HG03558 (cell line): Measurements from ENCODE around the gene STK10.

Experiments
- ATAC-seq: cut with Tn5 transposase; IDR thresholded peaks from one replicate; pipeline ENCODE4 v1.9.1; 2021; ENCODE audit warnings: moderate number of reproducible peaks; ENCODE audit not compliant: unreplicated experiment; ENCODE audit errors: extremely low read depth

STK10 gene

GRCh38 chr5:172145870-172146747, 41.9 kb downstream of the STK10 start:
- ATAC-seq, result no peak

- no peak for ATAC-seq
These were observed 42.8 kb downstream of the STK10 start for GRCh38 chr5:172144931-172145869.

- ATAC-seq, result no peak
These were observed 43.7 kb downstream of the STK10 start for GRCh38 chr5:172144291-172144815.

GRCh38 chr5:172143875-172144274, 44.1 kb downstream of the STK10 start:
- no peak for ATAC-seq

- ATAC-seq, result no peak
These were observed 45.3 kb downstream of the STK10 start for GRCh38 chr5:172142709-172143215.

GRCh38 chr5:172141949-172142319, 46.1 kb downstream of the STK10 start:
- no peak for ATAC-seq

DNA sequence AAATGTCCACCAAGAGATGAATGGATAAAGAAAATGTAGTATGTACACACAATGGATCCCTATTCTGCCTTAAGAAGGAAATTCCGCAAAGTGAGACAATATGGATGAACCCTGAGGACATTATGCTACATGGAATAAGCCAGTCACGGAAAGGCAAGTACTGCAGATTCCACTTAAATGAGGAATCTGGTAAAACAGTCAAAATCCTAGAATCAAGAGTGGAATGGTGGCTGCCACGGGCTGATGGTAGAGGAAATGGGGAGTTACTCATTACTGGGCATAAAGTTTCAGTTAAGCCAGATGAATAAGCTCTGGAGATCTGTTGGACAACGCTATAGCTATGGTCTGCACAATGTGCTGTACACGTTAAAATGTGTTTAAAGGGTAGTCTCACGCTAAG, 47.2 kb downstream of the STK10 start:
- ATAC-seq, result no peak

- no peak for ATAC-seq
These were observed 47.9 kb downstream of the STK10 start for GRCh38 chr5:172140120-172140519.

DNA sequence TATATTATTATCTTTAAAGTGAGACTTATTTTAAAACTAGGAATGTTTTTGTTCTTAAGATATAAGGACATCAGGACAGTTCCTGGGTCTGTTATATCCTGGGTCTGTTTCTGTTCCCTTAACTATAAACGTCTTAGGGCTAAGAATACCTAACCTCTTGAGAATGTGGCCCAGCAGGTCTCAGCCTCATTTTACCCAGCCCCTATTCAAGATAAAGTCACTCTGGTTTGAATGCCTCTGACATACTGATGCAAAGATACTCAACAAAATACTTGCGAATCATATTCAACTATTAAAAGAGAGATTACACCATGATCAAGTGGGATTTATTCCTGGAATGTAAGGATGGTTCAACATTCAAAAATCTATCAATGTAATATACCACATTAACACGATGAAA, 51.0 kb downstream of the STK10 start:
- ATAC-seq, result no peak

DNA sequence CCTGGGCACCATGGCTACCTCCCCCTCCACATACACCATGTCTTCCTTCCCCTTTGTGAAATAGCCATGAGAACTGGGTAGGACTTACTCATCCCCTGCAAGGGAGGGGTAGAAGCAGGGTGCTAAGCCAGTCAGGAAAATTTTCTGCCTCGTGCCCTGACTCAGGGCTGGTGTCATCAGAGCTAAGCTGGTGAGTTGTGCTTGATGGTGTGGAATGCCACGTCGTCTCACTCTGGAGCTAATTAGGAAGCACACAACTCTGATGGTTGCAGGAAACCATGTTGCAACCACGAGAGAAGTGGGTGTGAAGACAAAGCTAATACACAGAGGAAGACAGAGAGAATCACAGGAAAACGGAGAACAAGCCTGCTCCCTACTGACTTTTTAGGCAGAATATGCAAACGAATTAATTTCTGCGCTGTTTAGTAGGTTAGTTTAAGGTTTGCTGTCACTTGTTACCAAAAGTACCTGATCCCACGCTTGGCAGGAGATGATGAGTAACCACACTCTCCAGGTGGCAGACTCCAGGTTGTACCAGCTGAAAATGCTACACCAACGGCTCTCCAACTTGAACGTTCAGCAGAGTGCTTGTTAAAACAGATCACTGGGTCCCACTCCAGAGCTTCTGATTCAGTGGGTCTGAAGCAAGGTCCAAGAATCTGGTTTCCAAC, 54.5 kb downstream of the STK10 start:
- ATAC-seq, result no peak

DNA sequence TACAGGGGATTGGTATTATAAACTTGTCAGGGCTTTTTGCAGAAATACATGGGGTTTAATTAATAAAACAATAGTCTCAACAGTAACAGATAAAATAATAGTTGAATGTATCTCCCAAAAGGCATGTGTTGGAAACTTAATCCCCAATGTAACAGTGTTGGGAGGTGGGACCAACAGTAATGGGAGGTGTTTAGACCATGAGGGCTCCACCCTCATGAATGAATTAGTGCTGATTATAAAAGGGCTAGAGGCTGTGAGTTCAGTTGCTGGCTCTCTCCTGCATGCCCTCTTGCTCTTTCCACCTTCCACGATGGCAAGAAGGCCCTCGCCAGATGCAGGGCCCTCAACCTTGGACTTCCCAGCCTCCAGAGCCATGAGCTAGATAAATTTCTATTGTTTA, 56.3 kb downstream of the STK10 start:
- ATAC-seq, result no peak

DNA sequence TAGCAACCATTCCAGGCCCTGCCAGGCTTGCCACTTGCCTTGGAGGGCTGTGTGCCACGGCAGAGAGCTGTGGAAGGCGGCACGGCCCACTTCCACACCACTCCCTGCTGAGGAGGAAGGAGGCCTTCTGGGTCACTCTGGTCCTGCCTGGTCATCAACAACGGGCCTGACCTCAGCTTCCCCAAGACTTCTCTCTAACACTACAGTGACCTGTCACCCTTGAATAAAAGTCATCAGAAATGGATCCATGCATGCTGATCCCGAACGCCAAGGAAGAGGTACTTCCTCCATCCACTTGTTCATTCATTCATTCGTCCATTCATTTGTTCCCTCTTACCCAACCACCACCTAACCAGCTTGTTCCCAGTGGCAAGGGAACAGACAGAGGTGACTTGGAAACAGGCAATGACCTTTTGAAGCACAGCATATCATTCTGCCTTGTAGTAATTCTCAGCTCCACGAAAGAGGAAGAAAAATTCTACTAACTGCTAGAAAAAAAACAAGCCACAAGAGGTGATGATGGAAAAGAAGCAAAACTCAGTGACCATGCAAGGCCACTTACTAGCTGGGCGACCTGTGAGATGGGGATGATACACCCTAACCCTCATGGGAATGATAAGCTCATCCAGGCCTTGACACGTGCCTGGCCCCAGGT, 58.6 kb downstream of the STK10 start:
- no peak for ATAC-seq

DNA sequence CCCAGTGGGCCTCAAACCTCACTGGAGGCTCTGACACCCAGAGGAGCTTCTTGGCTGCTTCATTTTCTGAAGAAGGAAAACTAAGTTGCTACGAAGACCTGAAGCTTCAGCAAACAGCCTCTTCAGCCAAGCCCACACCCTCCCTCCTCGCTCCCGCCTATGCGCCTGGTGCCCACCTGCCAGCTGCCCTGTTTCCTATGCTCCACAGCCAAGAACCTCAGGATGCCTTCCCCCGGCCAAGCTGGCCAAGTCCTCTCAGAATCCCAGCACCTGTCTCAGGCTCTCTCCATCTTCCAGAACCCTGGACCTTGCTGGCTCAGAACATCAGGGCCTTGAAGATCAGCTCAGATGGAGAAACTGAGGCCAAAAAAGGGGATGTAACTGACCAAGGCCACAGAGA, 60.4 kb downstream of the STK10 start:
- ATAC-seq, result no peak

DNA sequence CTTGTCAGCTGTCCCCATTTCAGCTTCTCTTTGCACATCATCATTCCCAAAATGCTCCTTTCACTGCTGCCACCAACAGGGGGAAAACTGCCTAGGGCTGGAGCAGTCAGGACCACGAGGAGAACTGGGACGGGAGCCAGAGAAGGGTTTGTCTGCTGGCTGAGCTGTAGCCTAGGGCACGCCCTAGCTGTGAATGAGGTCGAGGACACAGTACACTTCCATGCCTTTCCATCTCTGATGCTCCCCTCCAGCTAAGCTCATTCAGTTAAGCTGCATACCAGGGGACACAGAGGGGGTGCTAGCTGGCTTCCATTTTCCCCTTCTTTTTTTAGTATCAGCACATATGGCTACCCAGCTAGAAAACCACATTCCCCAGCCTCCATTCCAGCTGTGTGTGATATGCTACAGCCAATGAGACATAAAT, 64.7 kb downstream of the STK10 start:
- ATAC-seq, result no peak

GRCh38 chr5:172119921-172120688, 67.9 kb downstream of the STK10 start:
- no peak for ATAC-seq

DNA sequence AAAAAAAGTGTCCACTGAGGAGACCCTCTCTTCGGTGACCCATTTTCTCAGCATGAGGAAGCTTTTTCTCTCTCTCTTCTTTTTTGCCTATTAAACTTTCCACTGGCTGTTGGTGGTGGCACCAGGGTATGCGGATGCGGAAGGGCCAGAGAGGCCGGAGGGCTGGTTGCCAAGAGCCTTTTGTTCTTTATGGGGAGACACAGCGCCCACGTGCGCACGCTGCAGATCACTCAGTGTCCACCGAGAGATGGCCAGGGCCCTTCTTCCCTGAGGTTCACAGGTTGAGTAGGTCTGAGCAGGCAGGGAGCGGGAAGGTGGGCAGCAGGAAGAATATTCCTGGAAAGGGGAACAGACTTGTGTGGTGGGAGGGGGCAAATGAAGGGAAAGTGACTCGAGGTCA, 69.1 kb downstream of the STK10 start:
- no peak for ATAC-seq

DNA sequence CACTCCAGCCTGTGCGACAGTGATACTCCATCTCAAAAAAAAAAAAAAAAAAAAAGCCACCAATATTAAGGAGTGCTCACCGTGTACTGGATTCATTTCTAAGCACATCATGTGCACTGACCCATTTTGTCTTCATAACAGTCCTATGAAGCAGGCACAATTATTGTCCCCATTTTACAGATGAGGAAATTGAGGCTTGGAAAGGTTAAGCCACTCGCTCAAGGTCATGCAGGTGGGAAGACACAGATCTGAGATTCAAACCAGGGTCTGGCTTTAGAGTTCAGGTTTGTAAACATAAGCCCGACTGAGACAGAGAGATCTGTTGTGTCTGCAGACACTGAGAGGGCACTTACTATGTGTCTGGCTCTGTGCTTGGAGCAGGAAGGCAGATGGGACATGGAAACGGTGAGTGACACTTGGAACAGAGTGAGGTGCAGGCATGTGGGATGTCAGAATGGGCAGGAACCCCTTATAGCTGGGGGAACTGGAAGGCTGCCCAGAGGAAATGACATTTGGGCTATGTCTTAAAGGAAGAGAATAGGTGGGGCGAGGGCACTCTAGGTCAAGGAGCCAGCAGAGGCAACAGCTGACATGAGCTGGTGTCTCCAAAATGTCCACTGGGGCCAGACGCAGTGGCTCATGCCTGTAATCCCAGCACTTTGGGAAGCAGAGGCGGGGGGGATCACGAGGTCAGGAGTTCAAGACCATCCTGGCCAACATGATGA, 69.9 kb downstream of the STK10 start:
- no peak for ATAC-seq

- no peak for ATAC-seq
These were observed 72.5 kb downstream of the STK10 start for GRCh38 chr5:172115541-172115982.
